SK-N-SH (cell line): ENCODE measurements around the gene SPACDR. TPM values are rescaled to one million over a fixed set of nuclear protein-coding genes. Genes with fewer than 3 reads are reported as not detected.

ENCODE experiments used
- CTCF ChIA-PET: fragments of 300-600, 350-600 bp; formaldehyde crosslinking; extraction: SDS; loops from one replicate; lab custom pipeline; 2021; lab: Yijun Ruan, JAX
- POLR2A ChIA-PET: fragments of 350-600 bp; sonication (Branson Sonifier 250); formaldehyde crosslinking; extraction: SDS; loops from one replicate; lab custom pipeline; 2020; ENCODE audit warnings: antibody characterized with exemption, inconsistent platforms; lab: Yijun Ruan, JAX
- DNase-seq: peaks from one replicate; pipeline ENCODE4 v3.0.0; 2012
- H2AFZ ChIP-seq: fragments of 200-600 bp; sonication (generic); 2 replicates; pipeline ENCODE4 v1.8.1; 2016; ENCODE audit warnings: antibody characterized with exemption, mild to moderate bottlenecking, low read depth
- H3F3A ChIP-seq: fragments of 200-600 bp; sonication (generic); replicated peaks from 2 replicates; pipeline ENCODE3; 2016; ENCODE audit warnings: antibody characterized with exemption, mild to moderate bottlenecking; ENCODE audit not compliant: insufficient read depth
- H3K27ac ChIP-seq, 2 experiments: fragments of 200-500 bp in 1 of 2; fragments of 200-600 bp in 1 of 2; sonication (Bioruptor generic) in 1 of 2; sonication (generic), shearing (Covaris generic) in 1 of 2; 2 replicates each; pipeline versions ENCODE4 v1.5.1 to v1.6.1; 2014 to 2016; ENCODE audit warnings: low read depth in 2 of 2, inconsistent platforms in 1 of 2, low read length in 1 of 2, mild to moderate bottlenecking in 1 of 2, mixed read lengths in 1 of 2
- H3K27me3 ChIP-seq: fragments of 200-600 bp; sonication (generic), shearing (Covaris generic); 2 replicates; pipeline ENCODE4 v1.6.1; 2016; ENCODE audit warnings: mixed run types; ENCODE audit not compliant: insufficient read depth
- H3K36me3 ChIP-seq, 2 experiments: fragments of 200-500 bp in 1 of 2; fragments of 200-600 bp in 1 of 2; sonication (Bioruptor generic) in 1 of 2; sonication (generic) in 1 of 2; replicated peaks in 1 of 2; 2 replicates each; pipeline versions ENCODE3 to v1.5.1; 2014 to 2016; ENCODE audit warnings: low read length in 1 of 2, mild to moderate bottlenecking in 1 of 2; ENCODE audit not compliant: insufficient read depth in 2 of 2, control insufficient read depth in 1 of 2
- H3K4me1 ChIP-seq, 2 experiments: fragments of 200-500 bp in 1 of 2; fragments of 200-600 bp in 1 of 2; sonication (Bioruptor generic) in 1 of 2; sonication (generic), shearing (Covaris generic) in 1 of 2; 2 replicates each; pipeline versions ENCODE4 v1.5.1 to v1.6.1; 2014 to 2016; ENCODE audit warnings: low read depth in 1 of 2, low read length in 1 of 2, mixed run types in 1 of 2; ENCODE audit not compliant: insufficient read depth in 2 of 2, control insufficient read depth in 1 of 2
- H3K4me2 ChIP-seq: fragments of 200-600 bp; sonication (generic), shearing (Covaris generic); 2 replicates; pipeline ENCODE4 v1.6.1; 2017; ENCODE audit warnings: mixed run types
- H3K4me3 ChIP-seq, 2 experiments: fragments of 200-500 bp in 1 of 2; fragments of 200-600 bp in 1 of 2; sonication (Bioruptor generic) in 1 of 2; sonication (generic), shearing (Covaris generic) in 1 of 2; 2 replicates each; pipeline versions ENCODE4 v1.5.1 to v1.8.1; 2014 to 2016; ENCODE audit warnings: low read depth in 2 of 2, inconsistent platforms in 1 of 2, low read length in 1 of 2, mild to moderate bottlenecking in 1 of 2, mixed read lengths in 1 of 2, moderate library complexity in 1 of 2
- H3K79me2 ChIP-seq: fragments of 200-600 bp; sonication (generic); 2 replicates; pipeline ENCODE4 v1.8.1; 2017; ENCODE audit warnings: mild to moderate bottlenecking; ENCODE audit not compliant: insufficient read depth
- H3K9ac ChIP-seq: fragments of 200-600 bp; sonication (generic); 2 replicates; pipeline ENCODE4 v1.6.1; 2017; ENCODE audit warnings: mixed run types
- H3K9me2 ChIP-seq: fragments of 200-600 bp; sonication (generic); 2 replicates; pipeline ENCODE4 v1.6.1; 2017; ENCODE audit warnings: mixed run types
- H3K9me3 ChIP-seq: fragments of 200-600 bp; sonication (generic); 2 replicates; pipeline ENCODE4 v1.6.1; 2017; ENCODE audit warnings: mixed run types, mild to moderate bottlenecking, moderate library complexity
- H4K20me1 ChIP-seq: fragments of 200-600 bp; sonication (generic); 2 replicates; pipeline ENCODE4 v1.6.1; 2017; ENCODE audit warnings: mild to moderate bottlenecking, mixed run types; ENCODE audit not compliant: insufficient read depth
- CHD2 ChIP-seq: fragments of 150-350 bp; IDR thresholded peaks from 2 replicates; pipeline ENCODE4 v1.6.1; 2018; ENCODE audit warnings: low read length; ENCODE audit not compliant: partially characterized antibody
- EP300 ChIP-seq, 2 experiments: IDR thresholded peaks; 2 replicates each; pipeline versions ENCODE4 v1.4.0 to v1.6.1; 2012; ENCODE audit warnings: borderline replicate concordance in 1 of 2, low read depth in 1 of 2, low read length in 1 of 2
- FOSL2 ChIP-seq: IDR thresholded peaks from 2 replicates; pipeline ENCODE4 v1.4.0; 2012; ENCODE audit warnings: low read depth, mild to moderate bottlenecking, moderate library complexity, borderline replicate concordance
- FOXM1 ChIP-seq: IDR thresholded peaks from 2 replicates; pipeline ENCODE4 v1.4.0; 2012; ENCODE audit warnings: low read depth, mild to moderate bottlenecking
- GABPA ChIP-seq: IDR thresholded peaks from 2 replicates; pipeline ENCODE4 v1.4.0; 2012; ENCODE audit warnings: low read depth, mild to moderate bottlenecking
- GATA2 ChIP-seq: sonication (generic); formaldehyde crosslinking; IDR thresholded peaks from 2 replicates; pipeline ENCODE4 v1.5.0; 2020; ENCODE audit warnings: mild to moderate bottlenecking, missing genetic modification reagents
- JUND ChIP-seq: IDR thresholded peaks from 2 replicates; pipeline ENCODE4 v1.4.0; 2012
- MAX ChIP-seq: IDR thresholded peaks from 2 replicates; pipeline ENCODE4 v1.4.0; 2012; ENCODE audit warnings: low read depth
- MEF2A ChIP-seq: IDR thresholded peaks from 2 replicates; pipeline ENCODE4 v1.4.0; 2012; ENCODE audit warnings: low read depth, borderline replicate concordance
- POLR2AphosphoS5 ChIP-seq: IDR thresholded peaks from 2 replicates; pipeline ENCODE4 v1.6.1; 2012; ENCODE audit warnings: low read depth, low read length
- REST ChIP-seq: IDR thresholded peaks from 2 replicates; pipeline ENCODE4 v1.6.1; 2012; ENCODE audit warnings: mild to moderate bottlenecking, low read depth, low read length, moderate library complexity
- RFX5 ChIP-seq: IDR thresholded peaks from 2 replicates; pipeline ENCODE4 v1.6.1; 2012; ENCODE audit warnings: mild to moderate bottlenecking, improper control_type of control experiment, low read length
- RXRA ChIP-seq: IDR thresholded peaks from 2 replicates; pipeline ENCODE4 v1.4.0; 2012; ENCODE audit warnings: low read depth, mild to moderate bottlenecking, borderline replicate concordance
- TCF12 ChIP-seq: IDR thresholded peaks from 2 replicates; pipeline ENCODE4 v1.4.0; 2012
- TEAD4 ChIP-seq: IDR thresholded peaks from 2 replicates; pipeline ENCODE4 v1.4.0; 2012; ENCODE audit warnings: mild to moderate bottlenecking, borderline replicate concordance; ENCODE audit not compliant: insufficient read depth
- USF1 ChIP-seq: IDR thresholded peaks from 2 replicates; pipeline ENCODE4 v1.4.0; 2012; ENCODE audit warnings: low read depth, borderline replicate concordance
- ZBTB33 ChIP-seq: IDR thresholded peaks from 2 replicates; pipeline ENCODE4 v1.4.0; 2012; ENCODE audit warnings: low read depth, borderline replicate concordance
- WGBS: methylation state at CpG from one replicate; pipeline ENCODE4 v1.1.6; 2017; ENCODE audit warnings: low lambda C conversion rate; 5-methylcytosine and 5-hydroxymethylcytosine counted together
- polyA plus RNA-seq, 3 experiments: library from polyadenylated mRNA; depleted of rRNA; stranded (reverse); fragments of >200 nt; gene quantifications; 2 replicates each; pipeline ENCODE4 v1.2.3, GENCODE V29; 2012

The SPACDR gene
- polyA plus RNA-seq, 1 of the 3 experiments (the other 2 are of a cell fraction): 1.5 TPM

GRCh38 chr7:100423315-100423714, 40.7 kb downstream of the SPACDR start:
- DNase-seq: no peak
- no peak overlapping the region for H2AFZ ChIP-seq
- POLR2A ChIA-PET: no interaction called here
- no peaks in the 10 kb centered on the region for H4K20me1 ChIP-seq
- no peaks in the 10 kb centered on the region for H3K27me3 ChIP-seq
- H3K9me3 ChIP-seq: no peaks in the 10 kb centered on the region
- H3K4me2 ChIP-seq: no peak overlapping the region
- peaks cover 9% of the 10 kb centered on the region for H3F3A ChIP-seq
- no peaks in the 10 kb centered on the region for H3K79me2 ChIP-seq
- no peak overlapping the region for H3K4me3 ChIP-seq
- CTCF ChIA-PET: interaction anchor here (1.6 to 1.7 kb wide), 2 partner anchors 16 to 22 kb away, joined by 6 to 11 read pairs; no protein-coding TSS in a partner anchor
- peaks cover 0 to 4% of the 10 kb centered on the region in 2 experiments; a peak in 1 of 4 replicates for H3K4me1 ChIP-seq
- H3K9ac ChIP-seq: no peak overlapping the region
- H3K36me3 ChIP-seq: no peaks in the 10 kb centered on the region
- TF ChIP-seq CHD2 (no peak), TEAD4 (no peak), USF1 (no peak), FOXM1 (no peak)
- H3K9me2 ChIP-seq: no peaks in the 10 kb centered on the region
- H3K27ac ChIP-seq: no peak overlapping the region
- WGBS: 83% methylated on average over 6 of the region's 6 CpGs

GRCh38 chr7:100419660-100420226, 44.3 kb downstream of the SPACDR start:
- CTCF ChIA-PET: interaction anchor here (4.4 kb wide), 1 partner anchor 12 kb away, joined by 34 read pairs; no protein-coding TSS in a partner anchor

More at GRCh38 chr7:100419660-100420226, 44.3 kb downstream of the SPACDR start:
- no peaks in the 10 kb centered on the region for H4K20me1 ChIP-seq
- H3K4me2 ChIP-seq: no peak overlapping the region
- no peaks in the 10 kb centered on the region for H3F3A ChIP-seq
- H3K9me3 ChIP-seq: no peaks in the 10 kb centered on the region
- H3K9ac ChIP-seq: no peak overlapping the region
- H2AFZ ChIP-seq: 0 out of 2 replicates have a peak overlapping the region, but pooled peaks have one; percentile 5
- H3K9me2 ChIP-seq: no peaks in the 10 kb centered on the region
- no peaks in the 10 kb centered on the region for H3K79me2 ChIP-seq
- no peak for TF ChIP-seq USF1
- TF ChIP-seq POLR2AphosphoS5: no peak
- TF ChIP-seq MEF2A: no peak
- no peak for TF ChIP-seq GATA2 (CRISPR knock-in tag)
- TF ChIP-seq GABPA: no peak
- no peak for TF ChIP-seq FOXM1
- TF ChIP-seq REST: no peak
- no peak for TF ChIP-seq EP300 (IDR thresholded peaks at IDR 0.05; ENCODE audit: borderline replicate concordance in 1 of 2, low read depth in 1 of 2, low read length in 1 of 2)
- no peak for TF ChIP-seq FOSL2
- TF ChIP-seq MAX: no peak
- TF ChIP-seq TCF12: no peak
- no peak for TF ChIP-seq RFX5
- no peak for TF ChIP-seq TEAD4
- no peak for TF ChIP-seq RXRA
- TF ChIP-seq ZBTB33: no peak
- no peak for TF ChIP-seq JUND
- H3K27ac ChIP-seq: no peak overlapping the region
- WGBS: 92% methylated on average over 1 of the region's 1 CpG
- H3K27me3 ChIP-seq: no peaks in the 10 kb centered on the region
- H3K4me3 ChIP-seq: no peak overlapping the region
- no peak for DNase-seq
- POLR2A ChIA-PET: interaction anchor here (0.9 kb wide), 1 partner anchor 9 kb away, joined by 5 read pairs; the partner anchor contains the start of gene ZCWPW1
- no peaks in the 10 kb centered on the region for H3K4me1 ChIP-seq
- no peaks in the 10 kb centered on the region for H3K36me3 ChIP-seq
